Measurements from ENCODE around the gene KRT83.
A peak's percentile ranks its signal among the peaks of the same experiment; 100 is the strongest.

Gene KRT83

DNA sequence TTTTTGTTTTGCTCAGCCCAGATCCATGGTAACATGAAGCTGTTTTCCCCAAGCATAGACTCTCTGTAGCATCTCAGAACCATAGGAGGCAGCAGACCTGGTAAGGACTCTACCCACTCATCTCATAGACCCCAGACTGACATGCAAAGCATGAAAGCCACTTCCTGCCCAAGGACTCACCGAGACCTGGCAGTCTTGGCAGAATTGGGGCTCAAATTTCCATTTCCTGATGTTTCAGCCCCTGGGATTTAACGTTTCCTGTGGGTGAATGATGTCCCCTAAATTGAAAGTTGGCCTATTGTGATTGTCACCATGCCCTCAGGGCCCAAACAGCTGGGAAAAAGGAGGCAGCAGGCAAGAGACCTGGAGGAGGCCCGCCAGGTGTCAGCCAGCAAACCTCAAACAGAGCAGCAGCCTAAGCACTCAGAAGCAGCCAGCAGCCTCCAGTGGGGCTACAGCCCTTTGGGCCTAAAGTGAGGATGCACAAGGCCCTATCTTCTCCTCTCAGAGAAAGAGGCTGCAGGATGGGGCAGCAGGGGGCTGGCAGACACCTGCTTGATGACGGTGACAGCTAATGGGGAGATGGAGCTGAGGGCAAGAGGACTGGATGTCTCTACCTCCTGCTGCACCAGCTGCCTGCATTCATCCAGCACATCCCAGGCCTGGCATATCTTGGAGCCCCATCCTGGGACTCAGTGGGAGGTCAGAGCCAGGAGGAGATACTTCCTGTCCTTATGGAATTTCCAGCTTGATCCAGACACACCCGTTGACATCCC, 37.6 kb upstream of the KRT83 start:
- ATAC-seq = peak; percentile 87
- Mint-ChIP-seq H3K27me3 (no peaks in the 10 kb centered on the region), H3K9me3 (no peaks in the 10 kb centered on the region), H3K27ac (no peak overlapping the region), H3K36me3 (ENCODE audit: low read depth) (no peaks in the 10 kb centered on the region), H3K4me3 (no peak overlapping the region), H3K4me1 (peaks cover 25% of the 10 kb centered on the region)
- peak; percentile 26 for DNase-seq

- Mint-ChIP-seq H3K4me1 (peaks cover 36% of the 10 kb centered on the region), H3K27me3 (no peaks in the 10 kb centered on the region), H3K4me3 (no peak overlapping the region), H3K36me3 (ENCODE audit: low read depth) (no peaks in the 10 kb centered on the region), H3K27ac (no peak overlapping the region), H3K9me3 (no peaks in the 10 kb centered on the region)
- DNase-seq (no peak), ATAC-seq (no peak)
Observed at GRCh38 chr12:52356762-52357580, 35.8 kb upstream of the KRT83 start.

DNA sequence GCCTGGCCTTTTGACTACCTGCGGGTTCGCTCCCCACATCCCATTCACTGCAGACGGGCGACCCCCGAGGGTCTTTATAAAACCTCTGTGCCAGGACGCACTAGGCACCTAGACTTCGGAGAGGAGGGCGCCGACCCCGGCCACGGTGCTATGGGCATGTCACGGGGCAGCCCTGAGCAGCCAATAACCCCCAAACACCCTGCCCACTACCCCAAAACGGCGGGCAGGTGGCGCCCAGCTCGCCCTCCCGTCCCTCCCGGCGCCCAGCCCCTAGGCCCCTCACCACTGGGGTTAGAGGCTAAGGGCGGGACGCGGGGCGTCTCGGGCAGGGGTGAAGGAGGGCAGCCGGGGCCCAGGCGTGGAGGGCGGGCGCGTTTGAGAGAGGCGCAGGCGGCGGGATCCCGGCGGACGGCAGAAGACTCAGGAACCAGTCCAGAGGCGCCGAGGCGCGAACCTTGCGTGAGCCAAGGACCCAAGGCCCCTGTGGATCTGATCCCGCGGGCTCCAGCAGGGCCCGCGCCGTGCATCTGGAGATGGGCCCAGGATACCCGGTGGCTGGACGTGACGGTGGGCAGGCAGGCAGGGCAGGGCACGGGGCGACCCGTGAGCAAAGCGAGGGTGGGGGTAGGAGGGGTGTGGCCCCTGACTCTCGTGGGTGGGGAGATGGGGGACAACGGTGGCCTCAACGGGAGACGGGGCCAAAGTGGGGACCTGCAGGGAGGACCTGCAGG, 35.0 kb upstream of the KRT83 start:
- H3K36me3 Mint-ChIP-seq (ENCODE audit: low read depth) = no peaks in the 10 kb centered on the region
- H3K27ac Mint-ChIP-seq = no peak overlapping the region
- no peak overlapping the region for H3K4me3 Mint-ChIP-seq
- ATAC-seq (no peak), DNase-seq (no peak)
- H3K4me1 Mint-ChIP-seq = peaks cover 36% of the 10 kb centered on the region
- H3K9me3 Mint-ChIP-seq = no peaks in the 10 kb centered on the region
- H3K27me3 Mint-ChIP-seq = peaks cover 1% of the 10 kb centered on the region

DNA sequence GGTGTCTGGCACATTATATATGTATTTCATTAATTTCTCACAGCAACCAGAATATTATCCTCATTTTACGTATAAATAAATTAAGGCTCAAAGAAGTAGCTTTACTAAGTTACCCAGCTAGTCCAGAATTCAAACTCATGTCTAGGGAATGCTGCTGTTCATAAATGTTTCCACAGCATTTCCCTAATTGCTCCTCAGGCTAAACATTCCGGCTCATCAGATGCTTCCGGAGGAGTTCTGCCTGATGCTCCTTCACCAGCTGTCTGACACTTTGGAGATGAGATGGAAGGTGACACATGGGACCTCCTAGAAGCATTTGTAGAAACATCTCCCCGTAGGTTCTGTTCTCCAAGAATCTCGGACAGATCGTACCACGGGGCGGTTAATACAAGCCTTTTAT, 34.0 kb upstream of the KRT83 start:
- H3K4me1 Mint-ChIP-seq = peaks cover 40% of the 10 kb centered on the region
- H3K9me3 Mint-ChIP-seq = no peaks in the 10 kb centered on the region
- H3K27ac Mint-ChIP-seq = no peak overlapping the region
- ATAC-seq (no peak), DNase-seq (no peak)
- H3K4me3 Mint-ChIP-seq = no peak overlapping the region
- H3K36me3 Mint-ChIP-seq (ENCODE audit: low read depth) = no peaks in the 10 kb centered on the region
- H3K27me3 Mint-ChIP-seq = peaks cover 6% of the 10 kb centered on the region

GRCh38 chr12:52354200-52354599, 33.0 kb upstream of the KRT83 start:
- no peak overlapping the region for H3K27ac Mint-ChIP-seq
- no peaks in the 10 kb centered on the region for H3K9me3 Mint-ChIP-seq
- no peak for ATAC-seq
- H3K4me1 Mint-ChIP-seq = peaks cover 36% of the 10 kb centered on the region
- no peaks in the 10 kb centered on the region for H3K36me3 Mint-ChIP-seq (ENCODE audit: low read depth)
- no peak overlapping the region for H3K4me3 Mint-ChIP-seq
- peaks cover 6% of the 10 kb centered on the region for H3K27me3 Mint-ChIP-seq
- no peak for DNase-seq

DNA sequence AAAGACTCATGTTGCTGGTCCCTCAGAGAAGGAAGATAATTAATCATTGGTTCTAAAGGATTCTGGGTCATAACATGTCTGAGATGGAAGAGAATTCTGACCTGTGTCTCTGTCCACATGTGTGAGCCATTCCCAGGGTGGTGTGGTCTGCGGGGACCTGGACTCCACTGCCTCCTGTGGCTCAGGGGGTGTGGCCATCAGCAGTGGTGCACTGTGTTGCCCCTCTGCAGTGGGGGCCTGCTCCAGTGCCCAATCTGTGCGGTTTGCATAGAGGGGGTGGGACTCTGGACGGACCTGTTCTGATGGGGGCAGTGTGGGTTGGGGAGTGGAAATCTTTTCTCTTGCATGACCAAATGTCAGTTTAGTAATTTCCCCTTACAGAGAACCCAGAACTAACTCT, 32.6 kb upstream of the KRT83 start:
- DNase-seq (no peak), ATAC-seq (no peak)
- Mint-ChIP-seq H3K4me1 (peaks cover 32% of the 10 kb centered on the region), H3K36me3 (ENCODE audit: low read depth) (no peaks in the 10 kb centered on the region), H3K4me3 (no peak overlapping the region), H3K27me3 (peaks cover 6% of the 10 kb centered on the region), H3K27ac (no peak overlapping the region), H3K9me3 (no peaks in the 10 kb centered on the region)

GRCh38 chr12:52352951-52353350, 31.8 kb upstream of the KRT83 start:
- ATAC-seq (no peak), DNase-seq (no peak)
- Mint-ChIP-seq H3K9me3 (no peaks in the 10 kb centered on the region), H3K27me3 (peaks cover 6% of the 10 kb centered on the region), H3K4me1 (peaks cover 24% of the 10 kb centered on the region), H3K36me3 (ENCODE audit: low read depth) (no peaks in the 10 kb centered on the region), H3K4me3 (no peak overlapping the region), H3K27ac (no peak overlapping the region)

DNA sequence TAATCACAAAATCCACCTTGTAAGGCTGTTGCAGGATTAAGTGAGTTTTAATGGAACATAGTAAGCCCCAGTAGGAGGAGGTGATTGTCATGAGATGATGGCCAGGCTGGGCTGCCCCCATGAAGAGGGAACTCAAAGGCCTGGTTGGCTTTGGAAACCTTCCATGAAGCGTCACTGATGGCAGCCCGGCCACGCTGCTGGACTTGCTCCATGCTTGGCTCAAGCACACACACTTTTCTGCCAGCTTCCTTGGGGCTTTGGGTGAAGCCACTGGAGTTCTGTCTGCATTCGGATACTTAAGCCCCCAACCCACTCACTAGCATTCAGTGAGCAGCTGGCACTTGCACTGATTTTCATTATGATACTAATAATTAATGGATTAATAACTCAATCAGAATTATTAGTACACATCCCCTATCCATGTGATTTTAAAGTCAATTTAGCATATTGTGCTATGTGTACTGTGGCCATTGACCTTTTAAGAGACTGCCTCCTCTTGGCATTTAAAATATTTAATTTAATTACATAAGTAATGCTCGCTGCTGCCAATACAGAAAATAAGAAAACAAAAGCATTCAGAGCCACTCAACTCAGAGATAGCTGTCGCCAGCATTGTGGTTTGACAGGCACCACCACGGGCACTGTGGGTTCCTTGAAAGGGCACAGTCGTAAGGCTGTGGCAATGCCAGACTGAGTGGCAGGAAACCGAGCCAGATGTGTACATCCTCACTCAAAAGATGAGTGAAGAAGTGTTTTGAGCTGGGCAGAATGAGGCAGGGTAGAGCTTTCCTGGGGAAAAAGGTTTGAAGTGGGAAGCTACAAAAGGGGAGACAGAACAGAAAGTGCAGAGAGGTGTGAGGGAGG, 30.2 kb upstream of the KRT83 start:
- H3K27me3 Mint-ChIP-seq = peaks cover 6% of the 10 kb centered on the region
- ATAC-seq = peak; percentile 85
- DNase-seq = peak; percentile 39
- peak overlapping the region; percentile 11 for H3K27ac Mint-ChIP-seq
- no peaks in the 10 kb centered on the region for H3K9me3 Mint-ChIP-seq
- H3K36me3 Mint-ChIP-seq (ENCODE audit: low read depth) = no peaks in the 10 kb centered on the region
- H3K4me3 Mint-ChIP-seq = no peak overlapping the region
- H3K4me1 Mint-ChIP-seq = peaks cover 18% of the 10 kb centered on the region

DNA sequence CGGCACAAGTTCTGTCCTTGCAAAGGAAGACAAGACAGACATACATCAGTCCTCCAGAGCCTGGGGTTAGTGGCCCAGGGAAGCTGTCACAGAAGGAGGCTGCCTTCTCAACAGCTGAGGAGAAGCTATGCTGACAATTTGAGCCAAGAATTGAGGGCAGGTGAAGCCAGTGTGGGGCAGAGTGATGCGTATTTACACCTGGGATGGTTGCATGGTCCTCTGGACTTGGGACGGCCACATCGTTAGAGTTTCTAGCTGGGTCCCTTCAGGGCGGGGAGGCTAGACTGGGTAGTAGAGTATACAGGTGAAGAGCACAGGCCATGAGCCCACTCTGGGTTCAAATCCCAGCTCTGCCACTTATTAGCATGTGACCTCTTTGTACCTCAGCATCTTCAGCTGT, 29.6 kb upstream of the KRT83 start:
- H3K27ac Mint-ChIP-seq = no peak overlapping the region
- peaks cover 18% of the 10 kb centered on the region for H3K4me1 Mint-ChIP-seq
- ATAC-seq = no peak
- H3K9me3 Mint-ChIP-seq = no peaks in the 10 kb centered on the region
- peaks cover 6% of the 10 kb centered on the region for H3K27me3 Mint-ChIP-seq
- no peak for DNase-seq
- no peak overlapping the region for H3K4me3 Mint-ChIP-seq
- H3K36me3 Mint-ChIP-seq (ENCODE audit: low read depth) = no peaks in the 10 kb centered on the region

DNA sequence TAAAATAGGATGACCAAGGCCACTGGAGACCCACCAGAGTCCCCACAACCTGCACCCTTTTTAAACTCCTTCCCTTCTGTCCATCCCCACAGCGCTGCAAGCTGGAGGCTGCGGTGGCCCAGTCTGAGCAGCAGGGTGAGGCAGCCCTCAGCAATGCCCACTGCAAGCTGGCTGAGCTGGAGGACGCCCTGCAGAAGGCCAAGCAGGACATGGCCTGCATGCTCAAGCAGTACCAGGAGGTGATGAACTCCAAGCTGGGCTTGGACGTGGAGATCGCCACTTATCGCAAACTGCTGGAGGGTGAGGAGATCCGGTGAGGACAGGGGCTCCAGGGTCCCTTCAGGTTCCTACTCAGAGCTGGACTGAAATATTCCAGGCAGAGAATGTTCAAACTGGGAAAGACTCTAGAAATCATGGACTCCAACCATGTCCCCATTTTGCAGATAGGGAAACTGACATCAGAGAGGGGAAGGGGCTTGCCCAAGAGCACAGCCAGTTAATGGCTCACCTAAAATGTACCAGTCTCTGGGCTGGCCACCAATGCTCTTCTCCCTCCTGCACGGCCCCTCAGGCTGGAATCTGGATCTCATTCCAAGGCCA, 28.9 kb upstream of the KRT83 start:
- no peak overlapping the region for H3K4me3 Mint-ChIP-seq
- peaks cover 18% of the 10 kb centered on the region for H3K4me1 Mint-ChIP-seq
- no peak overlapping the region for H3K27ac Mint-ChIP-seq
- no peaks in the 10 kb centered on the region for H3K36me3 Mint-ChIP-seq (ENCODE audit: low read depth)
- H3K9me3 Mint-ChIP-seq = no peaks in the 10 kb centered on the region
- H3K27me3 Mint-ChIP-seq = peaks cover 6% of the 10 kb centered on the region
- no peak for ATAC-seq
- DNase-seq = no peak

DNA sequence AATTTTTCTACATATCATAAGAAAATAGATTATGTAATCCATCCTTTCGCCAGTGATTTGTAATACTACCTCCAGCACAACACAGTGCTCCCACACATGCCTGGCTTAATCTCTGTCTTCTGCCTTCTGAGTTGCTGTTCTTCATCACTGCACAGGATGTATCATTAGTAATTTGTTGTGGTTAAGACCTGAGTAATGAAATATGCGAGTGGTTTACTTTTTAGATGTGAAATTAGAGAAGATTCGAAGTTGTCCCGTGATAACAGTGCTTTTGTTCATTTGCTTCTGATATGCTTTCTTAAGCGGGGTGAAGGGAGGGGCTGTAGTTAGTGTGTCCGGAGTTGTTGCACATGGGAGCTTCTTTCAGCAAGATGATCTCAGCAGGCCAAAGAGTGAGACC, 28.0 kb upstream of the KRT83 start:
- H3K27ac Mint-ChIP-seq = no peak overlapping the region
- DNase-seq = no peak

DNA sequence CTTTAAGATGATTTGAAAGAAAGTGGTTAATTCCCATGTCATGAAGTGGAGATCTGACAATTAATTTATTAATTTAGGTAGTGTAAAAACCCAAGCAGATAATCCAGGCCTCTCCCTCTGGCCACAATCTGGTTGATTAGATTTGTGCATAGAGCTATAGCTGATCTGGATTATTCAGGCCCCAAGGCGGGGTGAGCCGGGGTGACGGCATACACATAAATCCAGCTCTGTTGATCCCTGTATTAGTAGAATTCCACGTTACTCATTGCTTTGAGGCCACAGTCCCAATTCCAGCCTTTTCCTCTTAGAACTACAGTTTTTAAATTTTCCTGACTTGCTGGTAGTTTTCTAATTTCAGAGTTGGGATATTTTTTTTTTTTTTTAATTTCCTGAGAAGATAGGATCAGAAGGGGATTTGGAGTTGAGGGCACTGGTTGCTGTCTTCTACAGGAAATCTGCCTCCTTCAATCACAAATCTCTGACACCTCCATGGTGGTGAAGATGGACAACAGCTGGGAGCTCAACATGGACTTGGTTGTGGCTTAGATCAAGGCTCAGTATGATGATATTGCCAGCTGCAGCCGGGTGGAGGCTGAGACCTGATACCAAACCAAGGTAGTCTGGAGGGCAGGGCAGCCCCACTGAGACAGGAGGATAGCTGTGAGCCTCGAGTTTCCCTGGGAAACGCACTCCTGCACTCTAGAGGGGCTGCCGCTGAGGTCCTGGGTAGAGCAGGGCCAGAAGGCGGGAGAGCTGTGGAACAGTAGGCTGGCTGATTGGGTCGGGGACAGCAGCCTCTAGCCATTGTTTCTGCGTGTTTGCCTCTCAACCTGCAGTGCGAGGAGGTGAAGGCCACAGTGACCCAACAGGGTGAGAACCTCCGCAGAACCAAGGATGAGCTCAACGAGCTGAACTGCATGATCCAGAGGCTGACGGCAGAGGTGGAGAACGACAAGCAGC, 26.6 kb upstream of the KRT83 start:
- H3K4me3 Mint-ChIP-seq = no peak overlapping the region
- DNase-seq = no peak
- no peaks in the 10 kb centered on the region for H3K36me3 Mint-ChIP-seq (ENCODE audit: low read depth)
- peaks cover 16% of the 10 kb centered on the region for H3K4me1 Mint-ChIP-seq
- ATAC-seq = no peak
- H3K9me3 Mint-ChIP-seq = no peaks in the 10 kb centered on the region
- peaks cover 6% of the 10 kb centered on the region for H3K27me3 Mint-ChIP-seq
- no peak overlapping the region for H3K27ac Mint-ChIP-seq

More for the DNA sequence above, 28.0 kb upstream of the KRT83 start:
- H3K9me3 Mint-ChIP-seq = no peaks in the 10 kb centered on the region
- H3K27me3 Mint-ChIP-seq = peaks cover 6% of the 10 kb centered on the region
- no peaks in the 10 kb centered on the region for H3K36me3 Mint-ChIP-seq (ENCODE audit: low read depth)
- no peak for ATAC-seq
- H3K4me3 Mint-ChIP-seq = no peak overlapping the region
- peaks cover 18% of the 10 kb centered on the region for H3K4me1 Mint-ChIP-seq

DNA sequence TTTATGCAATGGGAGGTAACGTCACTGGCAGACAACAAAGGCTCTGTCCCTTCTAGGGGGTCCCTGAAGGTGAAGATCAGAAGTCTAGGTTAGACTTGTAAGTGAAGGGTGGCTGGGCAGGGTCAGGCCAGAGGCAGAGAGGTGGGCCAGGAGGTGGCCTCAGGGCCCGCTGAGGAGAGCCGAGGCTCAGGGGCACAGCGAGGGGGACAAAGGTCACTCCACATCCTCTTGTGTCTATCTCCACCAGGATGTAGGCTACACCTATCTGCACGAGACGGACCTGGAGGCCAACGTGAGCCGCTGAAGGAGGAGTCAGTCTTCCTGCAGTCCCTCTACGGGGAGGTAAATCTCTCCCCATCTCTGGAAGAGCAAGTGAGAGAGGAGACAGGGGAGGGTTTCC, 25.8 kb upstream of the KRT83 start:
- no peaks in the 10 kb centered on the region for H3K36me3 Mint-ChIP-seq (ENCODE audit: low read depth)
- DNase-seq (no peak), ATAC-seq (no peak)
- no peaks in the 10 kb centered on the region for H3K9me3 Mint-ChIP-seq
- no peak overlapping the region for H3K4me3 Mint-ChIP-seq
- H3K27ac Mint-ChIP-seq = no peak overlapping the region
- H3K4me1 Mint-ChIP-seq = peaks cover 8% of the 10 kb centered on the region
- peaks cover 6% of the 10 kb centered on the region for H3K27me3 Mint-ChIP-seq
